M059J (cell line): ENCODE results near the gene NFKB2. TPM values are rescaled to one million over a fixed set of nuclear protein-coding genes. Genes with fewer than 3 reads are reported as not detected.

Experiments used
- DNase-seq: peaks from one replicate; pipeline ENCODE4 v3.0.0-alpha.2; 2012; ENCODE audit warnings: low read depth
- total RNA-seq: library from RNA; depleted of rRNA; stranded (reverse); fragments of >200 nt; shearing (Covaris generic); gene quantifications from 2 replicates; pipeline ENCODE4 v1.2.3, GENCODE V29; 2014

Gene NFKB2
- total RNA-seq, 1 experiment from 2014 or later: 20.7 TPM

DNA sequence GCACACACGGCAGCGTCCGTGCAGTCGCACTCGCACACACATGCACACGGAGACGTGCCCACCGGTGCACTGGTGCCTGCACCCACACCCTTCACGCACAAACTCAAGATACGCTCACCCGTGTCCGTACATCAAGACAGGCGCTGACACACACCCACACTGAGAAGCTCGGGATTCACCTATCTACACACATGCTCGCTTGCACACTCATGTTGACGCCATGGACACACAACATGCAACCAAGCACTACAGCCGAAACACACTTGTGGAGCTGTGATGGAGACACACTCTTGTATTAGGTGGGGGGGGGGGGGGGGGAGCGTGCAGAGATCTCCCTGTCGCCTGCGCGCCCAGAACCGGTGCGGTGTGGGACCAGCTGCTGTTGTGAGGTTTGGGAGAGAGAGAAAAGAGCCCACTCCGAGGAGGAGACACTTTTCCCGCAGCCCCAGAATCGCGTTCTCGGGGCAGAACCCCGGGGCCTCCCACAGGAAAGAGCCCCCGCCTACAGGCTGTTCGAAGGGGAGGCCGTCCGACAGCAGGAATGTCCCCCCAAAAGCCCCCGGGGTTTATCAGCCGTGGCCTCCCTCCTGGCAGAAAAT, 605 bp upstream of the NFKB2 start:
- DNase-seq: peak; percentile 59

DNA sequence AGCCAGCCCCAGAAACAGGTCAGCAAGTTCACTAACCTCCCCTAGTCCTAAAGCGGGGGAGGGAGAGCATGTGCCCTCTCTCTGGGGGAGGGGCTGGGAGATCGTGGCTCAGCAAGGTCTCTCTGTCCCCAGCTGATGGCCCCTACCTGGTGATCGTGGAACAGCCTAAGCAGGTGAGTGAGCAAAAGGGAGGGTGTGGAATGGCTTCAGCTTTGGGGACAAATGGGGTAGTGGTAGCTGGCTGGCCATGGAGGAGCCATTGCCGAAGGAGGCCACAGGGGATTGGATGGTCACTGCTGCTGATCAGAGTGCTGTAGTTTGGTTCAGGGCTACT, 779 bp downstream of the NFKB2 start:
- no peak for DNase-seq

DNA sequence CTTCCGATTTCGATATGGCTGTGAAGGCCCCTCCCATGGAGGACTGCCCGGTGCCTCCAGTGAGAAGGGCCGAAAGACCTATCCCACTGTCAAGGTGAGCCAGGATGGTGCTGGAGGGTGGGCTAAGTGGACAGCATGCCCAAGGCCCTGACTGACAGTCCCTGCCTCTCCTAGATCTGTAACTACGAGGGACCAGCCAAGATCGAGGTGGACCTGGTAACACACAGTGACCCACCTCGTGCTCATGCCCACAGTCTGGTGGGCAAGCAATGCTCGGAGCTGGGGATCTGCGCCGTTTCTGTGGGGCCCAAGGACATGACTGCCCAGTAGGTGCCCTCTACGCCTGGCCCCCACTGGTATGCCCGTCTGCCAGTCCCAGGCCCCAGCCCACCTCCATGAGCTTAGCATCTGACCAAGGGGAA, 1.2 kb downstream of the NFKB2 start:
- no peak for DNase-seq

DNA sequence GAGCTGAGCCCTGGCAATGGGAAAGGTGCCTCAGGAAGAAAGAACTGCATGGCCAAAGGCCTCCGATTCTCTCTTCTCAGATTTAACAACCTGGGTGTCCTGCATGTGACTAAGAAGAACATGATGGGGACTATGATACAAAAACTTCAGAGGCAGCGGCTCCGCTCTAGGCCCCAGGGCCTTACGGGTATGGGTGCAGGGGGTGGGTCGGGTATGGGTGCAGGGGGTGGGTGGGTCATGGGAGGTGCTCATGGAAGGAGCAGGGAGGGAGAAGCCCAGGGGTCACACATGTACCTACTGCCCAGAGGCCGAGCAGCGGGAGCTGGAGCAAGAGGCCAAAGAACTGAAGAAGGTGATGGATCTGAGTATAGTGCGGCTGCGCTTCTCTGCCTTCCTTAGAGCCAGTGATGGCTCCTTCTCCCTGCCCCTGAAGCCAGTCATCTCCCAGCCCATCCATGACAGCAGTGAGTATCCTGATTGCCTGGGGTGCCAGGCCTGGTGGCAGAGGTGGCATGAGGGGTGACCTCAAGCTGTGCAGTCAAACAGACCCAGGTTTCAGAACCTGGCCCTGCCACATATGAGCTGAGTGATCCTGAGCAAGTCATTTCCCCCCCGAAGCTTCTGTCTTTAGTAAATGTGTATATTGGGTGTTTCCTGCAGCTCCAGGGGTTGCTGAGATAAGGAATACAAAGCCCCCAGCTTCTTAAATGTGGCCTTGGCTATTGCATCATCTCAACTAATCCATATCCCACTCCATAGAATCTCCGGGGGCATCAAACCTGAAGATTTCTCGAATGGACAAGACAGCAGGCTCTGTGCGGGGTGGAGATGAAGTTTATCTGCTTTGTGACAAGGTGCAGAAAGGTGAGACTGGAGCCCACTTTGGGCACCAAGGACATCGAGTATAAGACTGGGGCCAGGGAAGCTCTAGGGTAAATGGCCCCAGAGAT, 2.0 kb downstream of the NFKB2 start:
- no peak for DNase-seq

DNA sequence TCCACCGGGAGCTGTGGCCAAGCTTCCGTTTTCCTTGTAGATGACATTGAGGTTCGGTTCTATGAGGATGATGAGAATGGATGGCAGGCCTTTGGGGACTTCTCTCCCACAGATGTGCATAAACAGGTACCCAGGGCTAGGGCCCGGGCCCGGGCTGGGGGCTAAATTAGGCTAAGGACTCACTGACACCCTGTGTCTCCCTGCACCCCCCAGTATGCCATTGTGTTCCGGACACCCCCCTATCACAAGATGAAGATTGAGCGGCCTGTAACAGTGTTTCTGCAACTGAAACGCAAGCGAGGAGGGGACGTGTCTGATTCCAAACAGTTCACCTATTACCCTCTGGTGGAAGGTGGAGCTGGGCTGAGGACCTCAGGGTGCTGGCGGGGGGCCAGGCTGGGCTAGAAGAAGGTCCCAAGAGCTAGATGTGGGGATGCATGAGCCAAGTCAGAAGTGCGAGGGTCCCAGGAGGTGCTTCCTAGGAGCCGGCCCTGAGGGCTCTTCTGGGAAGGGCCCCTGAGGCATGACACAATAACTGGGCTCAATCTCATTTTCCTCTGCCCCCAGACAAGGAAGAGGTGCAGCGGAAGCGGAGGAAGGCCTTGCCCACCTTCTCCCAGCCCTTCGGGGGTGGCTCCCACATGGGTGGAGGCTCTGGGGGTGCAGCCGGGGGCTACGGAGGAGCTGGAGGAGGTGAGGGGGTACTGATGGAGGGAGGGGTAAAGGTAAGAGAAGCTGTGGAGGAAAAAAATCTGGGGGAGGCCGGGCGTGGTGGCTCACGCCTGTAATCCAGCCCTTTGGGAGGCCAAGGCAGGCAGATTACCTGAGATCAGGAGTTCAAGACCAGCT, 2.9 kb downstream of the NFKB2 start:
- no peak for DNase-seq

DNA sequence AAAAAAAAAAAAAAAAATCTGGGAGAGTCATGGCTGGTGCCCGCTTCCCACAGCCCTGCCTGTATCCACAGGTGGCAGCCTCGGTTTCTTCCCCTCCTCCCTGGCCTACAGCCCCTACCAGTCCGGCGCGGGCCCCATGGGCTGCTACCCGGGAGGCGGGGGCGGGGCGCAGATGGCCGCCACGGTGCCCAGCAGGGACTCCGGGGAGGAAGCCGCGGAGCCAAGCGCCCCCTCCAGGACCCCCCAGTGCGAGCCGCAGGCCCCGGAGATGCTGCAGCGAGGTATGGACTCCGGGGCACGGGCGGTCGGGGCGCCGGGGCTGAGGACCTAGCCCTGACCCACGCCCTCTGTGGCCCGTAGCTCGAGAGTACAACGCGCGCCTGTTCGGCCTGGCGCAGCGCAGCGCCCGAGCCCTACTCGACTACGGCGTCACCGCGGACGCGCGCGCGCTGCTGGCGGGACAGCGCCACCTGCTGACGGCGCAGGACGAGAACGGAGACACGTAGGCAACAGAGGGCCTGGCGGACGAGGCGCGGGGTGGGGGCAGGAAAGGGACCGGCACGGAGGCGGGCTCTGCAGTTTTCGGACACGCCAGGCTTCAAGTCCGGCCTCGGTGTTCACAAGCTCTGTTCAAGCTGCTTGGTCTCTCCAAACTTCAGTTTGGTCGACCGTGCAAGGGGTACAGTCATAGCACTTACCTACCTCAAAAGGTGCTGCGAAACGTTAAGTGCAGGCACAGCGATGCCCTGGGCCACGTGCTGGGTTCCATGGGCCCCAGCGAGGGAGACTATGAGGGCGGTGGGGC, 3.9 kb downstream of the NFKB2 start:
- peak; percentile 78 for DNase-seq

DNA sequence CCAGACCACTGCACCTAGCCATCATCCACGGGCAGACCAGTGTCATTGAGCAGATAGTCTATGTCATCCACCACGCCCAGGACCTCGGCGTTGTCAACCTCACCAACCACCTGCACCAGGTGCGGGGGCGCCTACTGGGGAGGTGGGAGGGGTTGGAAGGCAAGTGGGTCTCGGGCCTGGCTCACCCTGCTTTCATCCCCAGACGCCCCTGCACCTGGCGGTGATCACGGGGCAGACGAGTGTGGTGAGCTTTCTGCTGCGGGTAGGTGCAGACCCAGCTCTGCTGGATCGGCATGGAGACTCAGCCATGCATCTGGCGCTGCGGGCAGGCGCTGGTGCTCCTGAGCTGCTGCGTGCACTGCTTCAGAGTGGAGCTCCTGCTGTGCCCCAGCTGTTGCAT, 4.6 kb downstream of the NFKB2 start:
- no peak for DNase-seq

DNA sequence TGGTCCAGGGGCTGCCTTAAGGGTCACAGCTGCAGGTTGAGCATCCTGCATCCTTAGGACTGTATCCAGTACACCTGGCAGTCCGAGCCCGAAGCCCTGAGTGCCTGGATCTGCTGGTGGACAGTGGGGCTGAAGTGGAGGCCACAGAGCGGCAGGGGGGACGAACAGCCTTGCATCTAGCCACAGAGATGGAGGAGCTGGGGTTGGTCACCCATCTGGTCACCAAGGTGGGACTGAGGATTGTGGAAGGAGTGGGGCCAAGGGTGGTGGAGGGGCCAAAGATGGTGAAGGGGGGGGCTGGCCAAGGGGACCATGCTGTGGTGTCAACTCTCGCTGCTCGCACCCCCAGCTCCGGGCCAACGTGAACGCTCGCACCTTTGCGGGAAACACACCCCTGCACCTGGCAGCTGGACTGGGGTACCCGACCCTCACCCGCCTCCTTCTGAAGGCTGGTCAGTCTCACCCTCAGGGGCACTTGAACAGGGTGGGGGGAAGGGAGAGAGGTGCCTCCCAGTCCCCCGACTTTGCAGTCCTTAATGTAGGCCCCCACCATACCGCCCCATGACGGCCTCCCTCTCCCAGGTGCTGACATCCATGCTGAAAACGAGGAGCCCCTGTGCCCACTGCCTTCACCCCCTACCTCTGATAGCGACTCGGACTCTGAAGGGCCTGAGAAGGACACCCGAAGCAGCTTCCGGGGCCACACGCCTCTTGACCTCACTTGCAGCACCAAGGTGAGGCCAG, 5.3 kb downstream of the NFKB2 start:
- DNase-seq: no peak

DNA sequence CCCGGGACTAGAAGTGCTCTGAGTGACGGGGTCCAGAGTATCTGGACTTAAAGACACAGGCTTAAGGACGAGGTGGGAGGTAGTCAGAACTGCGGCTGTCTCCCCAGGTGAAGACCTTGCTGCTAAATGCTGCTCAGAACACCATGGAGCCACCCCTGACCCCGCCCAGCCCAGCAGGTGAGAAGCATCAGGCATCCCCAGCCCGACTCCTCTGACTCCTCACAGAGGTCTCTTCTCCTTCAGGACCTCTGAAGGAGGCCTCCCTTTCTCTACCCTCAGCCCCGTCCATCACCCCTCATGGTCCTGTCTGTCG, 5.8 kb downstream of the NFKB2 start:
- DNase-seq: no peak

DNA sequence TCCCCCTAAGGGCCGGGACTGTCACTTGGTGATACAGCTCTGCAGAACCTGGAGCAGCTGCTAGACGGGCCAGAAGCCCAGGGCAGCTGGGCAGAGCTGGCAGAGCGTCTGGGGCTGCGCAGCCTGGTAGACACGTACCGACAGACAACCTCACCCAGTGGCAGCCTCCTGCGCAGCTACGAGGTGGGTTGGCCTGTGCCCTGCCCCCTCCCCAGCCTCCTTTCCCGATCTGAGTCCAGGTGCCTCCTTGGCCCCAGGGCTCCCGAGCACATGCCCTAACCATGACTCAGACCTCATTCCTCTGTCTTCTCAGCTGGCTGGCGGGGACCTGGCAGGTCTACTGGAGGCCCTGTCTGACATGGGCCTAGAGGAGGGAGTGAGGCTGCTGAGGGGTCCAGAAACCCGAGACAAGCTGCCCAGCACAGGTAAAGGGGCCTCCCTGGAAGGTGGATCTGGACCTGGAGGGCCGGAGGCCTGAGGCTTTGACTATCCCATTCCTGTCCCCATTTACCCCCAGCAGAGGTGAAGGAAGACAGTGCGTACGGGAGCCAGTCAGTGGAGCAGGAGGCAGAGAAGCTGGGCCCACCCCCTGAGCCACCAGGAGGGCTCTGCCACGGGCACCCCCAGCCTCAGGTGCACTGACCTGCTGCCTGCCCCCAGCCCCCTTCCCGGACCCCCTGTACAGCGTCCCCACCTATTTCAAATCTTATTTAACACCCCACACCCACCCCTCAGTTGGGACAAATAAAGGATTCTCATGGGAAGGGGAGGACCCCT, 6.4 kb downstream of the NFKB2 start:
- DNase-seq: peak; percentile 88

DNA sequence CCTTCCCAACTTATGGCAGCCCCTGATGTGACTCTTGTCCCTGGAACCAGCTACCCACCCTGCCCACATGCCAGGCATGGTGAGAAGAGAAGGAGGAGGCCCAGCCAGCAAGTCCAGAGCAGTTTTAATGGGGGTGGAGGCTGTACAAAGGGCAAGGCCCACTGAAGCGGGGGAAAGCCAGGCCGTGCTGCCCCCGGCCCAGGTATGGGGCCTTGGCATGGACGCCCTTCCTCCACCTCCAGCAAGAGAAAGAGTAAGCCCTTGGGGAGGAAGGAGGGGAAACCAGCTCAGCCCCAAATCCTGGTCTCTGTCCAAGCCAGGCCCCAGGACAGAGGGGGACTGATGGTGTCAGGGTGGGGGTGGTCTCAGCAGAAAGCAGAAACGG, 7.0 kb downstream of the NFKB2 start:
- no peak for DNase-seq

DNA sequence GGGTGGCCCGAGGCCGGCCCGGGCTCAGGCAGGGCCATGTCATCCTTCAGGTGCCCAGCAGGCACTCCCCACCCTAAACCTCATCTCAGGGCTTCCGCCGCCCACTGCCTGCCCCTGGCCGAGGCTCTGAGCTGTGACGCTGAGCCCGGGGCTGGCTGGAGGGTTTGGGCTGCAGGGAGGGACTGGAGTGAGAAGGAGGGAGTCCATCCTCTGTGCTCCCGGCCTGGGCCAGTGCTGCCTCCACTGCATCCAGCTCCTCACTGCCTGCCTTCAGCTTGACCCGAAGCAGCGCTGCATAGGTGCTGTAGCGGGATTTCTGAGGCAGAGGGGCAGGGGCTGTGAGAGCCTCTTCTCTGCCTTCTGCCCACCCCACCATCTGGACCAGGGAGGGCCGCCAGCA, 7.6 kb downstream of the NFKB2 start:
- DNase-seq: no peak

DNA sequence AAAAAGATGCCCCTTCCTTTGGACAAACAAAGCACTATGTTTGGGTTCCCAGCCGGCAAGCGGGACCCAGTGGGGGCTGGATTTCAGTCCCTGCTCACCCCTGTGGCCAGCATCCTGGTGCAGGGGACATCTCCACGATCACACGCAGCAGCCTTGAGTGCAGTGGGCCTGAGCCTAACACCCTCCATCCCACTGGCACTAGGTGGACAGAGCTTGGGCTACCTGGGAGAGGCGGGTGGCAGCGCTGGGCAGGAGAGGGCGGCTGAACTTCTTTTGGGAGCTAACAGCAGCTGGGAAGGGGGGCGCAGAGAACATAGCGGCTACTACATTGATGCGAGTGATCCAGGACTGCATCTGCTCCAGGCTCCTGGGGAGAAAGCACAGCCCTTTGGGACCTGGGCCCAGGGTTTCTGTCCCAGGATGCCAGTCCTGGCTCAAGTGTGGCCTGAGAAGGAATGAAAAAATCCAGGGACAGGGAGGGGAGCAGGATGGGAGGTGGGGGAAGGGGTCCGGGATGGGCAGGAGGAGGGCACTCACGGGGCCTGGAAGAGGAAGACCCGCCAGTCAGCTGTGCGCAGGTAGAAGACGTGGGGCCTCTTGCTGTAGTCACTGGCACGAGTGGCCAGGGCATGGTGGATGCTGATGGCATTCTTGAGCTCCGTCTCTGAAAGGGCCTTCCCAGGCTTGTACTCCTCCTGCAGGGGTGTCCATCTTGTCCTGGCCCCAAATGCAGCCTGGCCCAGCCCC, 9.0 kb downstream of the NFKB2 start:
- DNase-seq: no peak

DNA sequence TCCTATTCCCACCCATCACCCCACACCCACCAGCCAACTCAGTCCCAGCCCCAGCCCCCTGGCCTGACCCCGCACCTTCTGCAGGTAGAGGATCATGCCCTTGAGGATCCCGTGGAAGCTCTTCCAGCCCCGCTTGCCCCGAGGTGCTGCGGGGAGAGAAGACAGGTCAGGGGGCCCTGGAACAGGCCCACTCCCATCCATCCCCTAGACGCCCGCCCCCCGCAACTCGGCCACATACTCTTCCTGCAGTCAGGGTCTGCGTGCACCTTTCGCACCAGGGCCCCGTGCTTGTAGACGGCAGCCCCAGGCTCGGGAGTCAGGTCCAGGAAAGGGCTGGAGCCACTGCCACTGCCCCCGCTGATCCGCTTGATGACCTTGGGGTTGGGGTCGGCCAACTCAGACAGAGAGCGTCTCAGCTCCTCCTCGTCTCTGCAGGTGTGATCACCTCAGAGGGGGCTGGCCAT, 9.6 kb downstream of the NFKB2 start:
- no peak for DNase-seq

DNA sequence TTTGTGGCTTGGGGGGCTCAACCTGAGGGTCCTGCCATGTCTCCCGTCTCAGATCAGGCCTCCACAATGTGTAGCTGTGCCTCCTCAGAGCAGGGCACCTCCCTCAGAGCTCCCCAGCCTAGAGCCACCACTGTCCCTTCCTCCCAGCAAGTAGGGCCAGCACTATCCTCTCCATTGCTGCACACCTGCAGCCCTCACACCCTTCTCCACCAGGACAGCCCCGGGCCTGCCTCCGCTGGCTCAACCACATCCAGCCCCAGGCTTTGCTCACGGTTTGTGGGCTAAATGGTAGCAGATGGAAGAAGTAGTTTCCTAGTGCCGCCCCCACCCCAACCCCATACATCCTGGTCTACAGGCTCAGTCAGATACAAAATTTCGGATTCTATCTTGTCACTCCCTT, 10.1 kb downstream of the NFKB2 start:
- DNase-seq: no peak

DNA sequence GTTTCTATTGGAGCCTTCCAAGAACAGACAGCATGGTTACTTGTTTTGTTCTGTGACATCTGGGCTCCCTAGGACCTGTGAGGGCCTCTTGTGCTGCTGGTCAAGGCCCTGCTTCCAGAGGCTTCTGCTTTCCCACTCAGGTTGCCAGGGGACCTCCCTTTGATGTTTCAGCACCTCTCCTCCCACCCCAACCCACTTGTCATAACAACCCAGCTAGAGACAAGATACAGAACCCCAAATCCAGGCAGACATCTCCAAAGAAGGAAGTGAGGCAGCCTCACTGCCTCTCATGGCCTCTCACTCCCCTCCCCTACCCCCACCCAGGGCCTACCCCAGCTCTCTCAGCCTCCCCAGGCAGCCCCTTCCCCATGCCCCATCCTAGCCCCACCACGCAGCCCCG, 11.3 kb downstream of the NFKB2 start:
- DNase-seq: no peak

DNA sequence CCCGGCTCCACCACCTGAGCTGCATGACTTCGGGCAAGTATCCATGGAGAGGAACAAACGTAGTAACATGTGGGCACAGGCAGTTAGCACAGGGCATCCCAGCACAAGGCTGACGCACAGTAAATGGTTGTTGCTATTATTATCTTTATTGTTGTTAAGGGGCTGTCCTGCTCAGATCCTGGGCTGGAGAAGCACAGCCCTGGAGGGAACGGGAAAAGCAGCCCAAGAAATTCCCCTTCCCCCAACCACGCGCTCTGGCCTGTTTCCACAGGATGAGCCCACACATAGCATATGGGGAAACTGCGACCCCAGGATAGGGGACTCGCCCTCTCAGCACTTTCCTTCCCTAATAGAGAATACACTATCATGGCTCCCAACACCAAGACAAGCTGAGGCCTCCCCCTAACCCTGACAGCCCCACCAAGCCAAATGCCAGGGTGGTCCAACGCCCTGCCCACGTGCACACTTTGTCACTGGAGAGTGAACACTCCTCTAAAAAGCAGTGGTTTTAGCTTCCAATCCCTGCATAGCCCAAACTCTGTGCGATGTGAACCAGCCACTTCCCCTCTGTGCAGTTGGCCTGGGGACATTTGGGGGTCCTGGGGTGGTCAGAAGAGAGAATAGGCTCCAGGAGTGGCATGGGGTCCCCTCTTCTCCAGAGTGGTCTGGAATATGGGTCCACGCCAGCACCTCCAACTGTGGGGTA, 12.1 kb downstream of the NFKB2 start:
- no peak for DNase-seq

DNA sequence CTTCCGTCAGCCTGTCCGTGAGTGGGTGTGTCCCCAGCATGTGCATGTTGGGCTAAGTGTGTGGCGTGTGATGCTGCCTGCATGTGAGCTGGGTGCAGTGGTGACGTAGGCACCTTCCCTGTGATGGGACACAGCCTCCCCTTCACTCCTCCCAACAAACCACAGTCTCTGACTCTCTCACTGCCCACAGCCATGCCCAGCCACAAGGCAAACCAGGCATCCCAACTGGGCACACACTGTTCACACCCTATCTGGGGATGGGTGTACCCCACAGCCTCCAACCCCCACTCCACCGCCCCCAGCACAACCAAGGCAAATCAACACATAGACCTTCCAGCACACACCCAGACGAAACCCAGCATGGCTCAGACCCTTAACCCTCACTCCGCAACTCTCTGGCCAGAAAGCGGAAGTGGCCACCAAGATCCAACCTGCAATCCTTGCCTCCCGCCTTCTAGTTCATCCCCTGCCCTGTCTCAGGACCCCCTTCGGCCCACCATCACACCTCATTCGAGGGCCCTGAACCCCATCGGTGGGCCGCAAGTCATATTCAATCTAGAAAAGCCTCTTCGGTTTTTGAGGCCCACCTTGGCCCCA, 12.7 kb downstream of the NFKB2 start:
- DNase-seq: peak; percentile 30
